AG04449 (cell line): ENCODE results near the gene NFATC3.

Experiments
- CTCF ChIA-PET: fragments of 350-600 bp; formaldehyde crosslinking; extraction: SDS; loops from one replicate; lab custom pipeline; 2021; ENCODE audit warnings: antibody characterized with exemption; lab: Yijun Ruan, JAX
- POLR2A ChIA-PET: fragments of 400-600, 350-600 bp; formaldehyde crosslinking; extraction: SDS; loops from one replicate; lab custom pipeline; 2020; ENCODE audit warnings: antibody characterized with exemption, inconsistent platforms; lab: Yijun Ruan, JAX
- DNase-seq: peaks from one replicate; pipeline ENCODE4 v3.0.0-alpha.2; 2010; ENCODE audit warnings: low read depth, low spot score
- H3K4me3 ChIP-seq: 2 replicates; pipeline ENCODE4 v1.5.1; 2011; ENCODE audit warnings: low read depth, mild to moderate bottlenecking, control low read depth, low read length
- TF ChIP-seq, protein P1 (sequence below): IDR thresholded peaks from one replicate; pipeline ENCODE4 v1.5.1; 2011; ENCODE audit warnings: mild to moderate bottlenecking, moderate library complexity, low read length, control low read depth, inconsistent platforms; ENCODE audit not compliant: insufficient read depth; ENCODE audit errors: missing control alignments

Gene NFATC3

DNA sequence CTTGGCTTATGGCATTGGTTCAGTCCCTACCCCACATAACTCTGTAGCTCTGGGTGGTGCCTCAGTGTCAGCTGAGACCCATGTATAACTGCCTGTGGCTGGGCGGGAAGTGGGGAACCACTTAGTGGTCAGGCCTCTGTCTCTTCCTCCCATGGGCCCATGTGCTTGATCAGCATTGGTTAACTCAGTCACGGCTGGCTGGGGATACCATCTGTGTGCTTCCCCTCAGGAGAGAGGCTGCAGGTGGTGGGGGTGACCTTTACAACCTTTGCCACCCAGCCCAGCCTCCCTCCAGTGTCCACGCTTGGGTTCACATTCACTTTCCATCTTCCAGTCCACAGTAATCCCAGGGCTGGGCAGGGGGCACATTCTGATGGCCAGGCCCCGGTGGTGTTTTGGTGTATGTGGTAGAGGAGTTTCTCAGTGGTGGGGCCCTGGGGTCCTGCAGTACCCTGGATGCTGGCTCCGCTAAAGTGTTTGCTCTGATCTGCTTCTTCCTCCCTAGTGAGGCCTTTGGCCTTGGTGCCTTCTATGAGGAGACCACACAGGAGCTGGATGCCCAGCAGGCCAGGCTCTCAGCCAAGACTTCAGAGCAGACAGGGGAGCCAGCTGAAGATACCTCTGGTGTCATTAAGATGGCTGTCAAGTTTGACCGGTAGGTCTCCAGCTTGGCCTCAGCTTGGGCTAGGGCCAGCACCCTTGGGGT, 10.2 kb upstream of the NFATC3 start:
- TF ChIP-seq, protein P1, sequence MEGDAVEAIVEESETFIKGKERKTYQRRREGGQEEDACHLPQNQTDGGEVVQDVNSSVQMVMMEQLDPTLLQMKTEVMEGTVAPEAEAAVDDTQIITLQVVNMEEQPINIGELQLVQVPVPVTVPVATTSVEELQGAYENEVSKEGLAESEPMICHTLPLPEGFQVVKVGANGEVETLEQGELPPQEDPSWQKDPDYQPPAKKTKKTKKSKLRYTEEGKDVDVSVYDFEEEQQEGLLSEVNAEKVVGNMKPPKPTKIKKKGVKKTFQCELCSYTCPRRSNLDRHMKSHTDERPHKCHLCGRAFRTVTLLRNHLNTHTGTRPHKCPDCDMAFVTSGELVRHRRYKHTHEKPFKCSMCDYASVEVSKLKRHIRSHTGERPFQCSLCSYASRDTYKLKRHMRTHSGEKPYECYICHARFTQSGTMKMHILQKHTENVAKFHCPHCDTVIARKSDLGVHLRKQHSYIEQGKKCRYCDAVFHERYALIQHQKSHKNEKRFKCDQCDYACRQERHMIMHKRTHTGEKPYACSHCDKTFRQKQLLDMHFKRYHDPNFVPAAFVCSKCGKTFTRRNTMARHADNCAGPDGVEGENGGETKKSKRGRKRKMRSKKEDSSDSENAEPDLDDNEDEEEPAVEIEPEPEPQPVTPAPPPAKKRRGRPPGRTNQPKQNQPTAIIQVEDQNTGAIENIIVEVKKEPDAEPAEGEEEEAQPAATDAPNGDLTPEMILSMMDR = no peak
- ChIA-PET POLR2A (no interaction called here), CTCF (interaction anchor here (0.6 to 5.2 kb wide), 4 partner anchors 9 to 155 kb away, joined by 3 to 28 read pairs (median 16); partner anchors contain the start of gene NFATC3)
- H3K4me3 ChIP-seq = no peak overlapping the region
- no peak for DNase-seq

DNA sequence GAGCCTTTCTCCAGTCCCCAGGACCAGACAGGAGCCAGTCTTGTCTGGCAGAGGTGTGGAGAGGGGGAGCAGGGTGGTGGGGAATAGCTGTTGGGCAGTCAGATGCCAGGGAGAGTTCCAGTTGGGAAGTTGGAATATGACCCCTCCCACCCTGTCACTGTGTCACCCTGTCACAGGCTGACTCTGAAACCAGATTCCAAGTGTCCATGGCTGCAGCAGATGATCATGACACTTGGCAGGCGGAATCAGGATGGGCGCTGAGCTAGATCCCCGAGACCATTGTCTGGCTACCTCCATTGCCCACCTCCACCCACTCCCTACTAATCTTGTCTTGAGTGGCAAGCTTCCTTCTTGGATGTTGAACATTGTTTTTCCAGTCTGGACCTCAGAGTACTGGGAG, 9.2 kb upstream of the NFATC3 start:
- TF ChIP-seq, protein P1 = no peak
- ChIA-PET CTCF (interaction anchor here (1.0 to 5.2 kb wide), 6 partner anchors 8 to 35 kb away, joined by 3 to 28 read pairs (median 4); partner anchors contain the start of gene NFATC3), POLR2A (no interaction called here)
- no peak overlapping the region for H3K4me3 ChIP-seq
- no peak for DNase-seq

DNA sequence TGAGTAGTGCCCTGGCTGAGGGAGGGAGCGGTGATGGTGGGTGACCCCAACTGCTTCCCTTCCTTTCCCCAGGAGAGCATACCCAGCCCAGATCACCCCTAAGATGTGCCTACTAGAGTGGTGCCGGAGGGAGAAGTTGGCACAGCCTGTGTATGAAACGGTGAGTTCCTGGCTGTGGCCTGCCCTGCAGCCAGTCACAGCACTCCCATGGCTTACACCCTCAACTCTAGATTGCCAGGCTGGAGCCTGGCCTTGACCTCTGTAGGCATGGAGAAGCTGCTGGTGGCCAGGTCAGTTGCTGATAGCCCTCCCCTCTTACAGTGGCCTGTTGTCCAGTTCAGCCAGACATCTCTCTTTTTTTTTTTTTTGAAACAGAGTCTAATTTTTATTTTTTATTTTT, 8.6 kb upstream of the NFATC3 start:
- DNase-seq = no peak
- CTCF ChIA-PET = interaction anchor here (1.0 to 4.0 kb wide), 5 partner anchors 12 to 36 kb away, joined by 3 to 25 read pairs (median 4); no protein-coding TSS in a partner anchor
- TF ChIP-seq, protein P1 = no peak
- H3K4me3 ChIP-seq = no peak overlapping the region
- POLR2A ChIA-PET = no interaction called here

DNA sequence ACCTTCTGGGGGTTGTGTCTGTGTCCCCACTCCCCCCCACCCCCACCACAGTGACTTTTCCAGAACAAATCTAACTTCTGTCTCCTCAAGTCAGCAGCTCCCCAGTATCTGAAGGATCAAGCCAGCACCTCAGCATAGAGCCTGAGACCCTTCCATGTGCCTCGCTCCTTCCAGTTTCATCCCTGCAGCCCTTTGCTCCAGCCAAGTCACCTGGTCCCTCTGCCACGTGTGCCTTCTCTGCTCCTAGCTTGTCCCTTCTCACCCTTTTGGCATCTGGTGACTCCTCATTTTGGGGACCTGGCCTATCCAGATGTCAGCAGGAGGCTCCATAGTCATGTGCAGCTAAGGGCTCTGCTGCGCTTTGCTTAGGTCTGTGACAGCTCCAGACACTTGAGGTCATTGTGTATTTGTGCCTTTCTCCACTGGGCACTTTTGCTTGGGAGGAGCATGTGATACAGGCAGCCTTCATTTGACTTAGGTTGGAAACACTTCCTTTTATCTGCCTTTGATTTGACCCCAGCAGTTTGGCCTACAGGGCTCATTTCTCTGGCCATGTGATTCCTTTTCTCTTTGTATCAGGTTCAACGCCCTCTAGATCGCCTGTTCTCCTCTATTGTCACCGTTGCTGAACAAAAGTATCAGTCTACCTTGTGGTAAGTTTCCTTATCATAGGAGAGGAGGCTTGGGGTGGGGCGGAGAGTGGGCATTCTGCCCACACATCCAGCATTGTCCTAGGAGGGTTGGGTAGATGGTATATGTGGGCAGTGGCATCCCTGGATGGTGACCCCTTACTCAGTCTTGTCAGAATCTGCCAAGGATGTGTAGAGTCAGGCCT, 7.1 kb upstream of the NFATC3 start:
- TF ChIP-seq, protein P1 = no peak
- H3K4me3 ChIP-seq = no peak overlapping the region
- ChIA-PET POLR2A (no interaction called here), CTCF (interaction anchor here (1.1 to 1.4 kb wide), 2 partner anchors 9 to 13 kb away, joined by 3 to 4 read pairs; no protein-coding TSS in a partner anchor)
- no peak for DNase-seq

DNA sequence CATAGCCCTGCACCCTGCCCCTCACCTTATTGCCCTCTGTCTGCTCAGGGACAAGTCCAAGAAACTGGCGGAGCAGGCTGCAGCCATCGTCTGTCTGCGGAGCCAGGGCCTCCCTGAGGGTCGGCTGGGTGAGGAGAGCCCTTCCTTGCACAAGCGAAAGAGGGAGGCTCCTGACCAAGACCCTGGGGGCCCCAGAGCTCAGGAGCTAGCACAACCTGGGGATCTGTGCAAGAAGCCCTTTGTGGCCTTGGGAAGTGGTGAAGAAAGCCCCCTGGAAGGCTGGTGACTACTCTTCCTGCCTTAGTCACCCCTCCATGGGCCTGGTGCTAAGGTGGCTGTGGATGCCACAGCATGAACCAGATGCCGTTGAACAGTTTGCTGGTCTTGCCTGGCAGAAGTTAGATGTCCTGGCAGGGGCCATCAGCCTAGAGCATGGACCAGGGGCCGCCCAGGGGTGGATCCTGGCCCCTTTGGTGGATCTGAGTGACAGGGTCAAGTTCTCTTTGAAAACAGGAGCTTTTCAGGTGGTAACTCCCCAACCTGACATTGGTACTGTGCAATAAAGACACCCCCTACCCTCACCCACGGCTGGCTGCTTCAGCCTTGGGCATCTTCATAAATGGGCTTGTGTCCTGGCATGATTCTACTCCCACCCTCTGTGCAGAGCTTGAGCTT, 6.3 kb upstream of the NFATC3 start:
- ChIA-PET CTCF (interaction anchor here (1.5 kb wide), 1 partner anchor 8 kb away, joined by 4 read pairs; no protein-coding TSS in a partner anchor), POLR2A (interaction anchor here (0.5 kb wide), 1 partner anchor 70 kb away, joined by 4 read pairs; no protein-coding TSS in a partner anchor)
- no peak overlapping the region for H3K4me3 ChIP-seq
- TF ChIP-seq, protein P1 = no peak
- DNase-seq = no peak

DNA sequence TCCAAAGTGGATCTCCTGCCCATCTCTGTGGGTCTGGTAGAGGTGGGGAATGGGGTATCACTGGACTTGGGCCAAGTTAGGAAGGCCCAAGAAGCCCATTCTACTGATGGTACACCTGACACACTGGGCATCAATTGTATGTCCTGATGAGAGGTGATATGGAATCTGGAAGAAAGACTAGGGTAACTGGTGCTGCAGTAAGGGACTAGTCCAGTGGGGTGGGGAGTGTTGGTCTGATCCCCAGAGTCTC, 5.9 kb upstream of the NFATC3 start:
- ChIA-PET POLR2A (interaction anchor here (0.5 kb wide), 1 partner anchor 69 kb away, joined by 4 read pairs; no protein-coding TSS in a partner anchor), CTCF (interaction anchor here (1.5 kb wide), 1 partner anchor 8 kb away, joined by 4 read pairs; no protein-coding TSS in a partner anchor)
- TF ChIP-seq, protein P1 = no peak
- no peak for DNase-seq
- no peak overlapping the region for H3K4me3 ChIP-seq
